Loucy (cell line): ENCODE measurements around the gene KCNH8.
A peak's percentile ranks its signal among the peaks of the same experiment; 100 is the strongest.

ENCODE experiments used
- EZH2phosphoT487 ChIP-seq: fragments of 200-600 bp; IDR thresholded peaks from 2 replicates; pipeline ENCODE4 v1.6.1; 2018; ENCODE audit warnings: antibody characterized with exemption, mild to moderate bottlenecking, moderate library complexity, borderline replicate concordance
- TF ChIP-seq, protein P1 (sequence below): fragments of 200-600 bp; sonication (generic); conservative IDR thresholded peaks from 2 replicates; pipeline ENCODE4 v1.5.1; 2014; ENCODE audit warnings: mild to moderate bottlenecking, antibody characterized with exemption, low read length

- TF ChIP-seq, protein P1, sequence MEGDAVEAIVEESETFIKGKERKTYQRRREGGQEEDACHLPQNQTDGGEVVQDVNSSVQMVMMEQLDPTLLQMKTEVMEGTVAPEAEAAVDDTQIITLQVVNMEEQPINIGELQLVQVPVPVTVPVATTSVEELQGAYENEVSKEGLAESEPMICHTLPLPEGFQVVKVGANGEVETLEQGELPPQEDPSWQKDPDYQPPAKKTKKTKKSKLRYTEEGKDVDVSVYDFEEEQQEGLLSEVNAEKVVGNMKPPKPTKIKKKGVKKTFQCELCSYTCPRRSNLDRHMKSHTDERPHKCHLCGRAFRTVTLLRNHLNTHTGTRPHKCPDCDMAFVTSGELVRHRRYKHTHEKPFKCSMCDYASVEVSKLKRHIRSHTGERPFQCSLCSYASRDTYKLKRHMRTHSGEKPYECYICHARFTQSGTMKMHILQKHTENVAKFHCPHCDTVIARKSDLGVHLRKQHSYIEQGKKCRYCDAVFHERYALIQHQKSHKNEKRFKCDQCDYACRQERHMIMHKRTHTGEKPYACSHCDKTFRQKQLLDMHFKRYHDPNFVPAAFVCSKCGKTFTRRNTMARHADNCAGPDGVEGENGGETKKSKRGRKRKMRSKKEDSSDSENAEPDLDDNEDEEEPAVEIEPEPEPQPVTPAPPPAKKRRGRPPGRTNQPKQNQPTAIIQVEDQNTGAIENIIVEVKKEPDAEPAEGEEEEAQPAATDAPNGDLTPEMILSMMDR: peak; percentile 67
- TF ChIP-seq EZH2phosphoT487: no peak
Observed at GRCh38 chr3:19348941-19349564, 200.7 kb downstream of the KCNH8 start.
